HepG2 (cell line): ENCODE results near the gene CCDC97. TPM values are rescaled to one million over a fixed set of nuclear protein-coding genes. Genes with fewer than 3 reads are reported as not detected.

Source experiments
- ATF1 ChIP-seq: IDR thresholded peaks from 2 replicates; pipeline ENCODE4 v1.6.1; 2016; ENCODE audit warnings: mild to moderate bottlenecking, control low read depth
- DR1 ChIP-seq: sonication (generic); formaldehyde crosslinking; IDR thresholded peaks from 2 replicates; pipeline ENCODE4 v1.8.0; 2021; ENCODE audit warnings: mild to moderate bottlenecking, missing genetic modification reagents, inconsistent platforms
- ESRRA ChIP-seq: sonication (generic); formaldehyde crosslinking; IDR thresholded peaks from 2 replicates; pipeline ENCODE4 v1.5.1; 2020; ENCODE audit warnings: mild to moderate bottlenecking, low read depth, missing genetic modification reagents
- HIVEP1 ChIP-seq: sonication (generic); formaldehyde crosslinking; IDR thresholded peaks from 2 replicates; pipeline ENCODE4 v1.4.0; 2020; ENCODE audit warnings: mild to moderate bottlenecking, missing genetic modification reagents
- IRX3 ChIP-seq: sonication (generic); formaldehyde crosslinking; IDR thresholded peaks from 2 replicates; pipeline ENCODE4 v1.8.1; 2023; ENCODE audit warnings: mild to moderate bottlenecking, low read depth, missing genetic modification reagents, borderline replicate concordance
- KDM5A ChIP-seq: fragments of 200-600 bp; sonication (generic); IDR thresholded peaks from 2 replicates; pipeline ENCODE4 v1.7.0; 2018; ENCODE audit warnings: antibody characterized with exemption, mild to moderate bottlenecking, low read length, borderline replicate concordance
- KMT2A ChIP-seq: sonication (generic); formaldehyde crosslinking; IDR thresholded peaks from 2 replicates; pipeline ENCODE4 v1.4.0; 2020; ENCODE audit warnings: missing genetic modification reagents
- MLX ChIP-seq: IDR thresholded peaks from 2 replicates; pipeline ENCODE4 v1.6.1; 2016
- NAIF1 ChIP-seq: sonication (generic); formaldehyde crosslinking; IDR thresholded peaks from 2 replicates; pipeline ENCODE4 v1.5.0; 2020; ENCODE audit warnings: mild to moderate bottlenecking, missing genetic modification reagents, borderline replicate concordance
- NCOA1 ChIP-seq: sonication (generic); formaldehyde crosslinking; IDR thresholded peaks from 2 replicates; pipeline ENCODE4 v1.9.0; 2021; ENCODE audit warnings: missing genetic modification reagents
- PAF1 ChIP-seq: IDR thresholded peaks from 2 replicates; pipeline ENCODE4 v1.6.1; 2016; ENCODE audit warnings: missing genetic modification reagents, missing compliant biosample characterization
- POGZ ChIP-seq: sonication (generic); formaldehyde crosslinking; IDR thresholded peaks from 2 replicates; pipeline ENCODE4 v1.4.0; 2020; ENCODE audit warnings: mild to moderate bottlenecking, missing genetic modification reagents
- TCF12 ChIP-seq, 2 experiments: fragments of 450-650 bp in 1 of 2; sonication (generic) in 1 of 2; formaldehyde crosslinking in 1 of 2; IDR thresholded peaks; 2 replicates each; pipeline versions ENCODE4 v1.6.1 to v1.8.0; 2017 to 2022; ENCODE audit warnings: antibody characterized with exemption in 1 of 2, mild to moderate bottlenecking in 1 of 2, missing genetic modification reagents in 1 of 2, moderate library complexity in 1 of 2
- TFDP2 ChIP-seq: sonication (generic); formaldehyde crosslinking; IDR thresholded peaks from 2 replicates; pipeline ENCODE4 v1.4.0; 2020; ENCODE audit warnings: missing genetic modification reagents
- ZNF281 ChIP-seq: sonication (generic); formaldehyde crosslinking; IDR thresholded peaks from 2 replicates; pipeline ENCODE4 v1.4.0; 2020; ENCODE audit warnings: missing genetic modification reagents, borderline replicate concordance
- ZNF317 ChIP-seq: sonication (generic); formaldehyde crosslinking; IDR thresholded peaks from 2 replicates; pipeline ENCODE4 v1.5.0; 2020; ENCODE audit warnings: mild to moderate bottlenecking, missing genetic modification reagents
- ZNF34 ChIP-seq: sonication (generic); formaldehyde crosslinking; IDR thresholded peaks from 2 replicates; pipeline ENCODE4 v1.4.0; 2020; ENCODE audit warnings: mild to moderate bottlenecking, missing genetic modification reagents, borderline replicate concordance
- ZNF441 ChIP-seq: sonication (generic); formaldehyde crosslinking; IDR thresholded peaks from 2 replicates; pipeline ENCODE4 v1.7.0; 2021; ENCODE audit warnings: missing genetic modification reagents, borderline replicate concordance
- ZNF556 ChIP-seq: sonication (generic); formaldehyde crosslinking; IDR thresholded peaks from 2 replicates; pipeline ENCODE4 v1.4.0; 2020; ENCODE audit warnings: mild to moderate bottlenecking, missing genetic modification reagents, borderline replicate concordance
- ZNF576 ChIP-seq: sonication (generic); formaldehyde crosslinking; IDR thresholded peaks from 2 replicates; pipeline ENCODE4 v1.4.0; 2020; ENCODE audit warnings: mild to moderate bottlenecking, missing genetic modification reagents
- ZNF770 ChIP-seq: sonication (generic); formaldehyde crosslinking; IDR thresholded peaks from 2 replicates; pipeline ENCODE4 v1.5.0; 2020; ENCODE audit warnings: mild to moderate bottlenecking, missing genetic modification reagents
- ZNF883 ChIP-seq: sonication (generic); formaldehyde crosslinking; IDR thresholded peaks from 2 replicates; pipeline ENCODE4 v1.5.1; 2020; ENCODE audit warnings: mild to moderate bottlenecking, missing genetic modification reagents; ENCODE audit errors: not compliant biosample characterization
- polyA plus RNA-seq, 8 experiments: library from polyadenylated mRNA; depleted of rRNA in 3 of 8; stranded (reverse) in 7 of 8; unstranded in 1 of 8; fragments of >200 nt; fragmentation: Illumina TruSeq in 4 of 8; extraction: Trizol in 4 of 8; gene quantifications; 2 replicates each; pipeline versions ENCODE4 v1.2.1 to v1.2.3, GENCODE V29; 2011 to 2016; ENCODE audit warnings: low read depth in 4 of 8, missing spikeins in 1 of 8, mixed read lengths in 1 of 8; ENCODE audit not compliant: insufficient read depth in 1 of 8
- total RNA-seq, 5 experiments: library from RNA; depleted of rRNA; stranded (reverse); fragments of >200 nt; fragmentation: Illumina TruSeq; extraction: Trizol; gene quantifications; 2 replicates each; pipeline ENCODE4 v1.2.3, GENCODE V29; 2016; ENCODE audit warnings: low read depth in 1 of 5

The CCDC97 gene
- total and polyA plus RNA-seq, 2 of the 13 experiments (the other 11 are each of a cell fraction or from before 2014, with no cell fraction given) = 6.2 to 7.3 TPM

GRCh38 chr19:41263850-41264580, 46.0 kb upstream of the CCDC97 start, which contains the start of gene HNRNPUL1 (continued):
- no peak for TF ChIP-seq MLX (CRISPR knock-in tag)
- TF ChIP-seq ESRRA (CRISPR knock-in tag) = no peak
- 0 out of 2 replicates have a peak, but pooled peaks have one; percentile 43 for TF ChIP-seq ZNF576
- TF ChIP-seq ZNF317 (CRISPR knock-in tag) = peak; percentile 60; the same call in 1 of the 2 replicates
- TF ChIP-seq ZNF34 (CRISPR knock-in tag) = no peak
- TF ChIP-seq NAIF1 (CRISPR knock-in tag) = peak; percentile 89; the same call in 1 of the 2 replicates
- TF ChIP-seq ATF1 (CRISPR knock-in tag) = peak; percentile 94
- TF ChIP-seq KDM5A = 0 out of 2 replicates have a peak, but pooled peaks have one; percentile 5
- TF ChIP-seq IRX3 (CRISPR knock-in tag) = no peak
- TF ChIP-seq ZNF556 (CRISPR knock-in tag) = no peak
- no peak for TF ChIP-seq NCOA1 (CRISPR knock-in tag)
- TF ChIP-seq ZNF770 = peak; percentile 25; the same call in 1 of the 2 replicates
- TF ChIP-seq HIVEP1 (CRISPR knock-in tag) = peak; percentile 70; the same call in 1 of the 2 replicates
- TF ChIP-seq POGZ (CRISPR knock-in tag) = peak; percentile 79
- TF ChIP-seq DR1 (CRISPR knock-in tag) = peak; percentile 44
- TF ChIP-seq PAF1 = no peak
- peak; percentile 98 for TF ChIP-seq TFDP2 (CRISPR knock-in tag)
- peak; percentile 67 for TF ChIP-seq ZNF883 (CRISPR knock-in tag)
- TF ChIP-seq KMT2A (CRISPR knock-in tag) = 0 out of 2 replicates have a peak, but pooled peaks have one; percentile 43
- peak; percentile 85 for TF ChIP-seq ZNF281 (CRISPR knock-in tag)
- no peak for TF ChIP-seq ZNF441
- TF ChIP-seq TCF12 (IDR thresholded peaks at IDR 0.05) = no peak
- TF ChIP-seq TCF12 (CRISPR knock-in tag; IDR thresholded peaks at IDR 0.05) = 0 out of 2 replicates have a peak, but pooled peaks have one; percentile 70
